ENCODE data around the gene EMP3. TPM values are rescaled to one million over a fixed set of nuclear protein-coding genes. Genes with fewer than 3 reads are reported as not detected.
"Not testable (repeated sequence)": the region's sequence is repeated elsewhere in the genome, so short reads cannot be mapped to it uniquely, and the experiment has no call there.

The EMP3 gene
- total RNA-seq, 1 donor from 2014 or later, result 1.2 TPM

GRCh38 chr19:48310227-48310626 lies 15.1 kb upstream of the EMP3 start:
- Histone ChIP-seq H3K27ac (no peak overlapping the region), H4K20me1 (ENCODE audit: low read depth) (no peaks in the 10 kb centered on the region), H3K4me1 (peaks cover 9% of the 10 kb centered on the region), H3K9me3 (ENCODE audit: low read depth) (no peaks in the 10 kb centered on the region), H3K27me3 (no peaks in the 10 kb centered on the region), H3F3A (ENCODE audit: low read depth) (no peaks in the 10 kb centered on the region), H3K4me3 (no peak overlapping the region), H2AFZ (replicated peaks) (no peak overlapping the region), H3K36me3 (no peaks in the 10 kb centered on the region), H3K4me2 (no peak overlapping the region), H3K9ac (no peak overlapping the region), H3K79me2 (ENCODE audit: low read depth) (no peaks in the 10 kb centered on the region)
- no peaks in the 10 kb centered on the region for H3K9me3 Mint-ChIP-seq
- no peak overlapping the region for H3K27ac Mint-ChIP-seq
- no peak for DNase-seq (ENCODE audit: low spot score)
- peaks cover 12% of the 10 kb centered on the region for H3K27me3 Mint-ChIP-seq (ENCODE audit: insufficient read depth, low read depth)
- TF ChIP-seq CTCF (IDR thresholded peaks at IDR 0.05) (no peak), EZH2phosphoT487 (IDR thresholded peaks at IDR 0.05) (no peak), EZH2 (IDR thresholded peaks at IDR 0.05) (no peak)
- H3K4me1 Mint-ChIP-seq, result peaks cover 12% of the 10 kb centered on the region
- H3K36me3 Mint-ChIP-seq, result peaks cover 3% of the 10 kb centered on the region
- H3K4me3 Mint-ChIP-seq, result no peak overlapping the region

- H3K9me3 ChIP-seq (ENCODE audit: low read depth), result no peaks in the 10 kb centered on the region
- no peaks in the 10 kb centered on the region for H4K20me1 ChIP-seq (ENCODE audit: low read depth)
- H3K27ac Mint-ChIP-seq, result no peak overlapping the region
- no peaks in the 10 kb centered on the region for H3K79me2 ChIP-seq (ENCODE audit: low read depth)
- no peak overlapping the region for H3K27ac ChIP-seq
- H3K4me3 Mint-ChIP-seq, result no peak overlapping the region
- H3K4me1 Mint-ChIP-seq, result peaks cover 12% of the 10 kb centered on the region
- H3K4me3 ChIP-seq, result no peak overlapping the region
- H3K36me3 ChIP-seq, result no peaks in the 10 kb centered on the region
- H3K9ac ChIP-seq, result no peak overlapping the region
- H3F3A ChIP-seq (ENCODE audit: low read depth), result no peaks in the 10 kb centered on the region
- peaks cover 3% of the 10 kb centered on the region for H3K36me3 Mint-ChIP-seq
- H3K27me3 Mint-ChIP-seq (ENCODE audit: insufficient read depth, low read depth), result peaks cover 15% of the 10 kb centered on the region
- no peaks in the 10 kb centered on the region for H3K9me3 Mint-ChIP-seq
- H3K27me3 ChIP-seq, result no peaks in the 10 kb centered on the region
- no peak for TF ChIP-seq EZH2phosphoT487 (IDR thresholded peaks at IDR 0.05)
- TF ChIP-seq CTCF (IDR thresholded peaks at IDR 0.05), result no peak
- no peak for TF ChIP-seq EZH2 (IDR thresholded peaks at IDR 0.05)
- peaks cover 9% of the 10 kb centered on the region for H3K4me1 ChIP-seq
- DNase-seq (ENCODE audit: low spot score), result no peak
- no peak overlapping the region for H3K4me2 ChIP-seq
- H2AFZ ChIP-seq (replicated peaks), result no peak overlapping the region
Observed at GRCh38 chr19:48311384-48311783, 14.0 kb upstream of the EMP3 start.

GRCh38 chr19:48315712-48316111 lies 9.6 kb upstream of the EMP3 start:
- no peak overlapping the region for H3K9ac ChIP-seq
- H3K36me3 Mint-ChIP-seq, result no peaks in the 10 kb centered on the region

GRCh38 chr19:48317708-48317960 lies 7.7 kb upstream of the EMP3 start:
- not testable (repeated sequence) for H3K4me3 ChIP-seq; H3K27ac Mint-ChIP-seq; DNase-seq (ENCODE audit: low spot score); H3K4me3 Mint-ChIP-seq; H3K27ac ChIP-seq; H3K36me3 ChIP-seq; H3K27me3 ChIP-seq; H2AFZ ChIP-seq (replicated peaks); H4K20me1 ChIP-seq (ENCODE audit: low read depth); H3K79me2 ChIP-seq (ENCODE audit: low read depth); H3K36me3 Mint-ChIP-seq; H3K9me3 ChIP-seq (ENCODE audit: low read depth); H3K9me3 Mint-ChIP-seq; H3K4me1 ChIP-seq; H3K9ac ChIP-seq; H3K4me2 ChIP-seq
- Mint-ChIP-seq H3K4me1 (peaks cover 35% of the 10 kb centered on the region), H3K27me3 (ENCODE audit: insufficient read depth, low read depth) (peaks cover 15% of the 10 kb centered on the region)
- H3F3A ChIP-seq (ENCODE audit: low read depth), result peaks cover 16% of the 10 kb centered on the region

More at GRCh38 chr19:48315712-48316111, 9.6 kb upstream of the EMP3 start:
- Mint-ChIP-seq H3K4me3 (no peak overlapping the region), H3K9me3 (no peaks in the 10 kb centered on the region), H3K4me1 (peaks cover 21% of the 10 kb centered on the region), H3K27ac (no peak overlapping the region), H3K27me3 (ENCODE audit: insufficient read depth, low read depth) (peaks cover 16% of the 10 kb centered on the region)
- no peak overlapping the region for H3K4me3 ChIP-seq
- H3F3A ChIP-seq (ENCODE audit: low read depth), result peaks cover 9% of the 10 kb centered on the region
- H3K4me1 ChIP-seq, result no peaks in the 10 kb centered on the region
- no peaks in the 10 kb centered on the region for H3K27me3 ChIP-seq
- TF ChIP-seq EZH2phosphoT487 (IDR thresholded peaks at IDR 0.05), result no peak
- TF ChIP-seq EZH2 (IDR thresholded peaks at IDR 0.05), result no peak
- TF ChIP-seq CTCF (IDR thresholded peaks at IDR 0.05), result no peak
- H3K79me2 ChIP-seq (ENCODE audit: low read depth), result no peaks in the 10 kb centered on the region
- H4K20me1 ChIP-seq (ENCODE audit: low read depth), result no peaks in the 10 kb centered on the region
- no peaks in the 10 kb centered on the region for H3K36me3 ChIP-seq
- H2AFZ ChIP-seq (replicated peaks), result no peak overlapping the region
- no peak for DNase-seq (ENCODE audit: low spot score)
- no peak overlapping the region for H3K27ac ChIP-seq
- H3K9me3 ChIP-seq (ENCODE audit: low read depth), result no peaks in the 10 kb centered on the region
- H3K4me2 ChIP-seq, result no peak overlapping the region
